ES-I3 (cell line): Measurements from ENCODE around the gene SEPTIN1.

Source experiments
- H3K36me3 ChIP-seq: 2 replicates; pipeline ENCODE4 v1.6.1; 2013; ENCODE audit warnings: mild to moderate bottlenecking, low read length, control low read depth, moderate library complexity; ENCODE audit not compliant: insufficient read depth
- H3K4me1 ChIP-seq: 2 replicates; pipeline ENCODE4 v1.6.1; 2013; ENCODE audit warnings: mild to moderate bottlenecking, control low read depth, low read length; ENCODE audit not compliant: insufficient read depth
- H3K9ac ChIP-seq: 2 replicates; pipeline ENCODE4 v1.6.1; 2013; ENCODE audit warnings: low read depth, mild to moderate bottlenecking, low read length, moderate library complexity
- H3K9me3 ChIP-seq: 2 replicates; pipeline ENCODE4 v1.6.1; 2013; ENCODE audit warnings: mild to moderate bottlenecking, low read length, moderate library complexity; ENCODE audit not compliant: control insufficient read depth, insufficient read depth

Gene SEPTIN1

DNA sequence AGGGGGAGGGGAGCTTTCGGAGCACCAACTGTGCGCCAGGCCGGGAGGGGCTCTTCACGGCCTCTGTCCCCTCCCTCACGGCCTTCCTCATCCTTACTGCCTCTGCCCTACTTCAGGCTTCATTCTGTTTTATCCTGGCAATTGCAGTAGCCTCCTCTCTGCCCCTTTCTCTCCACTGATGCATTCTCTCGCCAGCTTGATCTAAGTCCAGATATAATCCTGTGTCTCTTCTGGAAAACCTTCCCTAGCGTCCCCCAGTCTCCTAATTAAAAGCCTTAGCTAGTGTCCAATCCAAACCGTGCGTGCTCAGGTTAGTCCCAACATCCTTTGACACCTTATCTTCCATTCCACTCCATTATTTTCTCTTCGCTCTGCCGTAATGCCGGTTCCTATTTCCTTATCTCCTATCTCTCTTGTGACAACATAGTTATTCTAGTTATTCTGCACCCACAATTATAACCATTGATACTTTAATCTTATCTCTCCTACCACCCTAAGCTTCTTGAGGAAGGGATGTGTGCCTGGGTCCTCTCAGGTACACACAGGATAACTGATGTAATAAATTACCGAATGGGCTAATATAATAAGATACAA is 13.7 kb upstream of the SEPTIN1 start:
- no peaks in the 10 kb centered on the region for H3K36me3 ChIP-seq
- no peaks in the 10 kb centered on the region for H3K9me3 ChIP-seq
- peak overlapping the region; percentile 74 for H3K9ac ChIP-seq
- H3K4me1 ChIP-seq, result peaks cover 15% of the 10 kb centered on the region

DNA sequence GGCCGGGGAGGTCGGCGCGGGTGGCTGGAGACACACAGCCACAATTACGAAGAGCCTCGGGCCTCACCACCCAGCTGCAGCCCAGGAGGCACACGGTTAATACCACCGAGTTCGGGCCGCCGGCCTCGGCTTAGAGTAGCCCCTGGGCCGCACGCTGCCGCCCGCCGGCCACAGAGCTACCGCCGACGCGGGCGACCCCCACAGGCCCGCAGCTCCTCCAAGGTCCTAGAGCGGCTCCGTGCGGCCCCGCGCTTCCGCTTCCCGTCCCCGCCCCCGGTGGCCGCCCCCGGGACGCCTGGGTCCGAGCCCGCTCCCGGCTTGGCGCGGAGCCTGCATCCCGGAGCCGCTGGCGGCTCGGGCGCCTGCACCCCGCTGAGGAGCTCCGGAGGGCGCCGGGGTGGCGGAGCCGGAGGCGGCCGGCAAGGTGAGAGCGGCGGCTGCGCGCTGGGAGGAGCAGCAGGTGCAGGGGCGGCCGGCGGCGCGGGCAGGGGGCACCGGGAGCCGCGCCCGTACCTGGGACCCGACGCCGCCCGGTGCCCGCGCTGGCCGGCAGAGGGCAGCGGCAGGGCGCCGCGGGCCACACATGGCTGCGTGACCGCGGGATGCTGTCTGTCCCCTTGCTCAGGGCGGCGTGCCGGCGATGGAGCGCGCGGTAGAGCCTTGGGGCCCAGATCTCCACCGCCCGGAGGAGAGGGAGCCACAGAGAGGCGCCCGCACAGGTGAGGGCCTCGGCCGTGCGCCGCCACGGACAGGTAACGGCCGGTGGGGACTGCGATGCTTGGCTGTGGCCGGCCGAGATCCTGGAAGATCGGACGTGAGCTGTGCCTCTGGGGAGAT is 13.0 kb upstream of the SEPTIN1 start, which contains the start of gene ZNF48:
TSS of gene ZNF48 (plus strand) at position 266 of the 837 bp plus-strand sequence. CDS start at position 641, 375 bp downstream.
- Histone ChIP-seq H3K9me3 (no peaks in the 10 kb centered on the region), H3K9ac (peak within 1 kb of the TSS; percentile 91), H3K36me3 (no peaks in the 10 kb centered on the region), H3K4me1 (peaks cover 15% of the 10 kb centered on the region)

DNA sequence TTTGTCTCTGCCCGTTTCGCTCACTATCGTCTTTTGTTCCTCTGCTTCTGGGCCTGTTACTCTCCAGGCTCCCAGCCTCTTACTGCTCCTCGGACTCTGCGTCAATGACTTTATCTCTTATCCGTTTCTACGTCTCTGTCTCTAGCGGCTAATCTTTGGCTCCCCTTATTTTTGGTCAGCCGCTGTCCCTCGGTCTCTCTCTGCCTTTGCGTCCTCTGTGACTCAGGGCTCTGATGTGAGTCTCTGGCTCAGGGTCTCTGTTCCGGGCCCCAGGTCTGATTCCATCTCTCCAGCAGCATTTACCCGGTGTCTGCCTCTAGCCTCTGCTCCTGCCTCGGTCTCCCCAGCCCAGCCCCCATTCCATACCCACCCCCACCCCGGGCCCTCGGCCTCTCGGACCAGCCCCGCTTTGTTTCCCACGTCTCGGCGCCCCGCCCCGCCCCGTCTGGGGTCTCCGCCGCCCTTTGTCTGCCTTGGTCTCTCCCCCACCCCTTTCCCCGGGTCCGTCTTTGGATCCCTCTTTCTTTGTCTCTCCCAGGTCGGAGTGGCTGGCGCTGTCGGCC is 12.3 kb upstream of the SEPTIN1 start:
- peaks cover 13% of the 10 kb centered on the region for H3K4me1 ChIP-seq
- peak overlapping the region; percentile 91 for H3K9ac ChIP-seq
- H3K9me3 ChIP-seq, result no peaks in the 10 kb centered on the region
- H3K36me3 ChIP-seq, result no peaks in the 10 kb centered on the region

DNA sequence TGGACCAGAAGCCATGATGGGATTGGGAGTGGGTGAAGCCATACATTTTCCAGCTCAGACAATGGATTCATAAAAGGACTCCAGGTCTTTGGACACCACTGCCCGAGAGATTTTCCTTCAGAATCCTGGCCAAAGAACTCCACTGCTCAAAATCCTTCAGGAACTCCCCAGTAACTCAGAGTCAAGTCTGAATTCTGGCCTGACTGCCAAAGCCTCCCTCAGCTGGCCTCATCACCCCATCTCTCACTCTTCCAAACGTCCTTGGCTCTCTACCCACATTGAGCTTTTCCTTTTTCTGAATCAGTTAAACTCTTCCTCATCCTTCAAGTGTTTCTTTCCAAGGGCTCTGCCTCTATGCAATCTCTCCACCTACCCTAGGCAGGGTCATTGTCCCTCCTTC is 1.2 kb upstream of the SEPTIN1 start:
- no peak overlapping the region for H3K9ac ChIP-seq
- H3K4me1 ChIP-seq, result peaks cover 7% of the 10 kb centered on the region
- no peaks in the 10 kb centered on the region for H3K9me3 ChIP-seq
- H3K36me3 ChIP-seq, result no peaks in the 10 kb centered on the region

DNA sequence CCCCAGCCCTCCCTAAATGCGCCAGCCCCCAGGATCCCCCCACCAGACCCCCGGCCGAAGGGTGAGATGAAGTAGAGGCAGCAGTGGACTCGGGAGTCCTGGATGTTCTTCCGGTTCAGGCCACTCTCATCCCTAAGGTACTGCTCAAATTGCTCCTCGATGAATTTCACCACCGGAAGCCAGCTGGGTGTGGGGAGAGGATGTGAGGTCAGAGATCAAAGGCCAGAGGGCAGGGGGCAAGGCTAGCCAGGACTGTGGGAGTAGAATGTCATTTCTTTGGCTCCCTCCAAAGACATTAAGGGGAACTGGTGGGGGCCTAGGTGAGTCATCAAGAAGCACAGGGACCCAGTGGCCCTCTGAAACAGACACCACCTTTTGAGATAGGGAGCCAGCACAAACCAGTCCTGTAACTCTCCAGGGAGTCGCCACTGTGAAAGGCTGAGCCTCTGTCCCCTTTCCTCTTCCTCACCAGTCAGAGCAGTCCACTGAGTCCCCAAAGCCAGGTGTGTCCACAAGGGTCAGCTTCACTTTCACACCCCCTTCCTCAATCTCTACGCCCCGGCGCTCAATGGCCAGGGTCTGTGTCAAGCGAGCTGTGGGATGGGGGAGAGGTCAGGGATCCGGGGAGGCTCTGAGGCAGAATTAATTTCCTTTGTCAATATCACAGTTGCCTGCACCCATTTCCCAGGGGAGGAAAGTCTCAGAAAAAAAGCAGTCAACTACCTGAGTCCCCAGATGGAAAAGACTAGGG is 895 bp downstream of the SEPTIN1 start:
- H3K36me3 ChIP-seq, result no peaks in the 10 kb centered on the region
- no peaks in the 10 kb centered on the region for H3K9me3 ChIP-seq
- no peak overlapping the region for H3K9ac ChIP-seq
- peaks cover 7% of the 10 kb centered on the region for H3K4me1 ChIP-seq

DNA sequence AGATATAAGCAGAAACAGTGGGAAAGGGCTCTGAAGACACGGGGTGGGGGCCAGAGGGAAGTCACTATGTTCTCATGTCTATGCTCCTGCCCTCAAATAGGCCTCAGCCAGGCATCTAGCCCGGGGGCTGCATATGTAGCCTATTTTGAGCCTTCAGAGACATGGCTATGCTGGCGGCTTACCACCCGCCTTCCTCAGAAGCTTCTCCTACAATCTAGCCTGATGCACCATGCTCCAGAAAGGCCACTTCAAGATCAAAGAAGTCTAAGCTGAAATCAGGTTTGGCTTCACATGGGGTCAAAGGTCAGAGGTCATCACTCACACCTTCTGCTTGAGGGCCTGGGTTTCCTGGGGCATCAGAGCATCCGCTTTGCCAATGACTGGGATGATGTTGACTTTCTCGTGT is 1.6 kb downstream of the SEPTIN1 start:
- Histone ChIP-seq H3K9me3 (no peaks in the 10 kb centered on the region), H3K36me3 (no peaks in the 10 kb centered on the region), H3K9ac (no peak overlapping the region), H3K4me1 (peaks cover 7% of the 10 kb centered on the region)

DNA sequence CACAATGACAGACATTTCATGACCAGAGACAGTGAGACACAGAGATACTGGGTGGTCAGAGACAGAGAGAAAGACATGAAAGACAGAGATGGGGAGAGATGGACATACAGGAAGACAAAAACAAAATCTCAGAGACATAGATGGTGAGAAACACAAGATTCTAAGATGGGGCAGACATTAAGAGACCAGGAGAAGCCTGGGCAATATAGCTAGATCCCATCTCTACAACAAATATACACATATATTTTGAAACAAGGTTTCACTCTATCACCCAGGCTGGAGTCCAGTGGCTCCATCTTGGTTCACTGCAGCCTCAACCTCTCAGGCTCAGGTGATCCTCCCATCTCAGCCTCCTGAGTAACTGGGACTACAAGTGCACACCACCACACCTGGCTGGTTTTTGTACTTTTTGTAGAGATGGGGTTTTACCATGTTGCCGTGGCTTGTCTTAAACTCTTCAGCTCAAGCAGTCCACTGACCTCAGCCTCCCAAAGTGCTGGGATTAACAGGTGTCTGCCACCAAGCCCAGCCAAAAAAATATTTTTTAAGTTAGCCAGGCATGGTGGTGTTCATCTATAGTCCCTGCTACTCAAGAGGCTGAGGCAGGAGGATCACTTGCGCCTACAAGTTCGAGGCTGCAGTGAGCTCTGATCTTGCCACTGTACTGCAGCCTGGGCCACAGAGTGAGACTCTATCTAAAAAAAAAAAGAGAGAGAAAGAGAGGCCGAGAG is 2.1 kb downstream of the SEPTIN1 start:
- Histone ChIP-seq H3K4me1 (peaks cover 7% of the 10 kb centered on the region), H3K9me3 (no peaks in the 10 kb centered on the region), H3K9ac (no peak overlapping the region), H3K36me3 (no peaks in the 10 kb centered on the region)

DNA sequence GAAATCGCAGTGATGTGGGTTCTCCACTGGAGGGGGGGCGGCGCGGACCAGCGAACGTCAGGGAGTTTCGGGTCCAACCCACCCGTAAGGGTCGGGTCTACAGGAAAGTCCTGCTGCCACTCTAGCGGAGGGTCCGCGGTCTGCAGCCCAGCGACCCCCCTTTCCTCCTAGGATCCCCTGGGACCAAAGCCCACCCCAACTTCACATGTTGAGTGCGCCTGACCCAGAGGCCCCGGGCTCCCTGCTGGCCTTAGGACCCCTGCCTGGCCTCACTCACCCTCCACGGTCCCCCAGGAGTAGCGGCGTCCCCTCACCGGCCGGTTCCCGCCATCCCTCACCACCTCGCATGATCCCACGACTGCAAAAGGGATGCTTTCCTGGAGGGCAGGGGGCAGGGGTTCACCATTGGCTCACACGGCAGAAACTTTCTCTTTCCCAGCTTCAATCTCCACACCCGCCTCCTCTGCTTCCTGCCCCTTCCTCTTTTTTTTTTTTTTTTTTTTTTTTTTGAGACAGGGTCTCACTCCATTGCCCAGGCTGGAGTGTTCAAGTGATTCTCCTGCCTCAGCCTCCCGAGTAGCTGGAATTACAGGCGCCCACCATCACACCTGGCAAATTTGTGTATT is 3.1 kb downstream of the SEPTIN1 start:
- Histone ChIP-seq H3K4me1 (peaks cover 7% of the 10 kb centered on the region), H3K36me3 (no peaks in the 10 kb centered on the region), H3K9me3 (no peaks in the 10 kb centered on the region), H3K9ac (peak overlapping the region; percentile 43)

DNA sequence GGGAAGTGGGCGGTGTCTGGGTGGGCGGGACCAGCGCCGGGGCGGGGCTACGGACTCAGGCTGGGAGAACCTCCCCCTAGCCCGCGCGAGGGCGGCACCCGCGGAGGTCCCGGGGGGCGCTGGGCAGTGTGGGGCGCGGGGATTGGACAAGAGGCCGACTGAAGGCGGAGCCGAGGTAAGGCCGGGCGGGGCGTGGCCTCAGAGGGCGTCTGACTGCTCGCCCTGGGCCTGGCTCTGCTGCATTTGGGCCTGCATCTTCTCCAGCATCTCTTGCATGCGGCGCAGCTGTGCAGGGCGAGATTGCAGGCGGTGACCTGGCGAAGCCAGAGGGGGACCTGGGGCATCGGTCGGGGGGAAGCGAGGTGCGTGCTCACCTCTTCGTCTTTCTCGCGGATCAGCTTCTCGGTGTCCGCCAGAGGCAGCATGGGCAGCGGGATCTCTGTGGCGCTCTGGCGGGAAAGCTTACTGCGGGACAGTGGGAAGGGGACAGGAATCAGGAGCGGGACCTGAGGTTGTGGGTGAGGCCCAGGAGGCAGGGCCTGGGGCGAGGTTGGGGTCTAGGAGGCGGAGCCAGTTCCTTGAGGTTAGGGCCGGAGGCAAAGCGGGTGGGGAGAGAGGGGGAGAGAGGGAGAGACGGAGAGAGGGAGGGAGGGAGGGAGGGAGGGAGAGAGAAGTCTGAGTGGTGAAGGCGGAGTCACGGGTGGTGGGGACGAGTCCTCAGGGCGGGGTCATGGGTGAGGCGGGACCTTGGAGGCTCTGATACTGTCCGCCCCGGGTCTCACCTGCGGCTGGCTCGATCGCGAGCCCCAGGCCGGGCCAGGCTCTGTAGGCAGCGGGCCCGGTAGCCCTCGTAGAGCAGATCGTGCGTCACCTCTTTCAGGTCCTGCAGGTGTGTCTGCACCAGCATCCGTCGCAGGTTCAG is 3.9 kb downstream of the SEPTIN1 start:
- Histone ChIP-seq H3K9ac (peak overlapping the region; percentile 96), H3K4me1 (peaks cover 7% of the 10 kb centered on the region), H3K36me3 (no peaks in the 10 kb centered on the region), H3K9me3 (no peaks in the 10 kb centered on the region)

DNA sequence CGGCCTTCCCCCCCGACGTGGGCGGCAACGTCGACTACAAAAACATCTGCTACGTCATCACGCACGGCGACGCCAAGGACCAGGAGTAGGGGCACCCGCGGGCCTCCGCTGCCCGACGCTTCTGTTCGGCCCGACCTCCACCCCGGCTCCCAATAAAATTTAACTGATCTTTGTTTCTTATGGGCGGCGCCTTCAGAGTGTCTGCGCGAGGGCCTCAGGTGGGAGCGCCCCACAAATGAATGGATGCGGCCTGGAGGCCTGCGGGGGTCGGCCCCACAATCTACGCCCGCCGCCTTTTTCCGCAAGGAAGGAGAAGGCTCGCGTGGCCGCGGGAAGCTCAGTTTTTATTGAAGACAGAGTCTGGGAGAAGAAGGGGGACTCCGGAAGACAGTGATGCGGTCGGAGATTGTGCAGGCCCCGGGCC is 4.5 kb downstream of the SEPTIN1 start:
- Histone ChIP-seq H3K9me3 (no peaks in the 10 kb centered on the region), H3K9ac (peak overlapping the region; percentile 96), H3K4me1 (peaks cover 7% of the 10 kb centered on the region), H3K36me3 (no peaks in the 10 kb centered on the region)

DNA sequence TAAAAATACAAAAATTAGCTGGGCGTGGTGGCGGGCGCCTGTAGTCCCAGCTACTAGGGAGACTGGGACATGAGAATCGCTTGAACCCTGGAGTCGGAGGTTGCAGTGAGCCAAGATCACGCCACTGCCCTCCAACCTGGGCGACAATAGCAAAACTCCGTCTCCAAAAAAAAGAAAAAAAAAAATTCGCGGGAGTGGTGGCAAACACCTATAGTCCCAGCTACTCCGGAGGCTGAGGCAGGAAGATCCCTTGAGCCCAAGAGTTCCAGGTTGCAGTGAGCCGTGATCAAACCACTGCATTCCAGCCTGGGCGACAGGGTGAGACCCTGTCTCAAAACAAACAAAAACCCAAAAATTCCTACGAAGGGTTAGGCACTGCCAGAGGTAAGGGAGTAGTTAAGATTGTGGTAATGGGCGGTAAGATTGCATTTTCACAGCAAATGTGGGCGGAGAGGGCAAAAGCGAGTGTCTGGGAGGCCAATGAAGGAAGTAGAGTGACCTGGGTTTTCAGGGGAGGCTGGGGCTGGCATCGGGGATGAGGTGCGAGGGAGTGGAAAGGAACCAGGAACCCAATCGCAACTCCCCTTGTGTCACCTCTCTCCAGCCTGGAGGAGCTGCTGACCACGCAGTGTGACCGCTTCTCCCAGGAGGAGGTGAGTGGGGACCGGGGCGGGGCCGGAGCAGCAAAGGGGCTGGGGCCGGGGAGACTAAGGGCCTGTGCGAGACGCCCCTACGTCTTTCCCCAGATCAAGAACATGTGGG is 5.1 kb downstream of the SEPTIN1 start:
- peaks cover 7% of the 10 kb centered on the region for H3K4me1 ChIP-seq
- peak overlapping the region; percentile 96 for H3K9ac ChIP-seq
- no peaks in the 10 kb centered on the region for H3K9me3 ChIP-seq
- no peaks in the 10 kb centered on the region for H3K36me3 ChIP-seq

DNA sequence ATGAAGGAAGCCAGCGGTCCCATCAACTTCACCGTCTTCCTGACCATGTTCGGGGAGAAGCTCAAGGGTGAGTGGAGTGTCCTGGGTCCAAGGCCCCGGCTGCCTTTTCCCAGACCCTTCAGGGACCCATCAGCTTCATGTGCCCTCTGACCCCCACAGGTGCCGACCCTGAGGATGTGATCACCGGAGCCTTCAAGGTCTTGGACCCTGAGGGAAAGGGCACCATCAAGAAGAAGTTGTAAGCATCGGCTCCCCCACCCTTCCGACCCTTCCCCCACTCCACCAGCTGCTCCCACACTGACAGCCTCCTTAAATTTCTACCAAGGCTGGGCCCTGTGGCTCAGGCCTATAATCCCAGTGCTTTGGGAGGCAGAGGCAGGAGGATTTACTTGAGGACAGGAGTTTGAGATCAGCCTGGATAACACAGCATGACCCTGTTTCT is 5.9 kb downstream of the SEPTIN1 start:
- H3K9ac ChIP-seq, result no peak overlapping the region
- H3K4me1 ChIP-seq, result peaks cover 5% of the 10 kb centered on the region

More for the DNA sequence above, 5.9 kb downstream of the SEPTIN1 start:
- H3K9me3 ChIP-seq, result no peaks in the 10 kb centered on the region
- no peaks in the 10 kb centered on the region for H3K36me3 ChIP-seq
